ENCODE results near the gene SCNN1G. TPM values are rescaled to one million over a fixed set of nuclear protein-coding genes. Genes with fewer than 3 reads are reported as not detected.

Gene SCNN1G
- polyA plus RNA-seq, 2 of the 4 experiments (the other 2 are of a cell fraction), result 0.03 to 0.05 TPM

- TF ChIP-seq MAX (IDR thresholded peaks at IDR 0.05) (no peak), EHMT2 (IDR thresholded peaks at IDR 0.05; ENCODE audit: low read depth) (no peak), MAFK (IDR thresholded peaks at IDR 0.05; ENCODE audit: partially characterized antibody) (no peak), BCL3 (IDR thresholded peaks at IDR 0.05) (no peak), JUN (IDR thresholded peaks at IDR 0.05) (no peak), SMC3 (IDR thresholded peaks at IDR 0.05) (no peak), FOXS1 (CRISPR knock-in tag; IDR thresholded peaks at IDR 0.05) (no peak), EP300 (IDR thresholded peaks at IDR 0.05) (no peak), TP53 (CRISPR knock-in tag; IDR thresholded peaks at IDR 0.05) (no peak), HDAC2 (IDR thresholded peaks at IDR 0.05) (no peak)
- TF ChIP-seq, protein P1, sequence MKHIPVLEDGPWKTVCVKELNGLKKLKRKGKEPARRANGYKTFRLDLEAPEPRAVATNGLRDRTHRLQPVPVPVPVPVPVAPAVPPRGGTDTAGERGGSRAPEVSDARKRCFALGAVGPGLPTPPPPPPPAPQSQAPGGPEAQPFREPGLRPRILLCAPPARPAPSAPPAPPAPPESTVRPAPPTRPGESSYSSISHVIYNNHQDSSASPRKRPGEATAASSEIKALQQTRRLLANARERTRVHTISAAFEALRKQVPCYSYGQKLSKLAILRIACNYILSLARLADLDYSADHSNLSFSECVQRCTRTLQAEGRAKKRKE (CRISPR knock-in tag; IDR thresholded peaks at IDR 0.05; ENCODE audit: low read depth), result no peak
- TF ChIP-seq, protein P2, sequence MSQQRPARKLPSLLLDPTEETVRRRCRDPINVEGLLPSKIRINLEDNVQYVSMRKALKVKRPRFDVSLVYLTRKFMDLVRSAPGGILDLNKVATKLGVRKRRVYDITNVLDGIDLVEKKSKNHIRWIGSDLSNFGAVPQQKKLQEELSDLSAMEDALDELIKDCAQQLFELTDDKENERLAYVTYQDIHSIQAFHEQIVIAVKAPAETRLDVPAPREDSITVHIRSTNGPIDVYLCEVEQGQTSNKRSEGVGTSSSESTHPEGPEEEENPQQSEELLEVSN (IDR thresholded peaks at IDR 0.05; ENCODE audit: borderline replicate concordance, low read depth), result no peak
- TF ChIP-seq, protein P3, sequence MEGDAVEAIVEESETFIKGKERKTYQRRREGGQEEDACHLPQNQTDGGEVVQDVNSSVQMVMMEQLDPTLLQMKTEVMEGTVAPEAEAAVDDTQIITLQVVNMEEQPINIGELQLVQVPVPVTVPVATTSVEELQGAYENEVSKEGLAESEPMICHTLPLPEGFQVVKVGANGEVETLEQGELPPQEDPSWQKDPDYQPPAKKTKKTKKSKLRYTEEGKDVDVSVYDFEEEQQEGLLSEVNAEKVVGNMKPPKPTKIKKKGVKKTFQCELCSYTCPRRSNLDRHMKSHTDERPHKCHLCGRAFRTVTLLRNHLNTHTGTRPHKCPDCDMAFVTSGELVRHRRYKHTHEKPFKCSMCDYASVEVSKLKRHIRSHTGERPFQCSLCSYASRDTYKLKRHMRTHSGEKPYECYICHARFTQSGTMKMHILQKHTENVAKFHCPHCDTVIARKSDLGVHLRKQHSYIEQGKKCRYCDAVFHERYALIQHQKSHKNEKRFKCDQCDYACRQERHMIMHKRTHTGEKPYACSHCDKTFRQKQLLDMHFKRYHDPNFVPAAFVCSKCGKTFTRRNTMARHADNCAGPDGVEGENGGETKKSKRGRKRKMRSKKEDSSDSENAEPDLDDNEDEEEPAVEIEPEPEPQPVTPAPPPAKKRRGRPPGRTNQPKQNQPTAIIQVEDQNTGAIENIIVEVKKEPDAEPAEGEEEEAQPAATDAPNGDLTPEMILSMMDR (IDR thresholded peaks at IDR 0.05), result no peak
- CTCF ChIA-PET, result interaction anchor here (0.9 to 2.2 kb wide), 3 partner anchors 9 to 211 kb away, joined by 3 to 9 read pairs (median 3); partner anchors contain the start of gene SCNN1G
- FAIRE-seq (no peak), DNase-seq (ENCODE audit: low read depth in 1 of 2, low spot score in 1 of 2) (no peak), ATAC-seq (no peak)
- H3K9me3 ChIP-seq, result no peaks in the 10 kb centered on the region
- H3K4me2 ChIP-seq, result no peak overlapping the region
- POLR2A ChIA-PET, result no interaction called here
- H3K4me3 ChIP-seq, result no peak overlapping the region
- no peaks in the 10 kb centered on the region for H3K4me1 ChIP-seq
- no peak overlapping the region for H3K27ac ChIP-seq
These were observed 40.4 kb downstream of the SCNN1G start for GRCh38 chr16:23222929-23223328.

GRCh38 chr16:23223368-23223767 is 40.8 kb downstream of the SCNN1G start:
- no peak for ATAC-seq
- CTCF ChIA-PET, result interaction anchor here (0.9 to 2.2 kb wide), 3 partner anchors 9 to 211 kb away, joined by 3 to 9 read pairs (median 3); partner anchors contain the start of gene SCNN1G
- Histone ChIP-seq H3K9me3 (no peaks in the 10 kb centered on the region), H3K4me1 (no peaks in the 10 kb centered on the region), H3K4me2 (no peak overlapping the region), H3K4me3 (no peak overlapping the region), H3K27ac (no peak overlapping the region)
- FAIRE-seq, result no peak
- POLR2A ChIA-PET, result no interaction called here
- DNase-seq (ENCODE audit: low read depth in 1 of 2, low spot score in 1 of 2), result no peak
- WGBS (ENCODE audit: missing lambda C conversion rate), result 58% methylated on average over 8 of the region's 8 CpGs
- no peak for TF ChIP-seq SREBF2 (IDR thresholded peaks at IDR 0.05)
- TF ChIP-seq HOXB5 (CRISPR knock-in tag; IDR thresholded peaks at IDR 0.05), result no peak
- TF ChIP-seq ZFP36 (IDR thresholded peaks at IDR 0.05; ENCODE audit: borderline replicate concordance, partially characterized antibody), result no peak
- no peak for TF ChIP-seq FOSL2 (IDR thresholded peaks at IDR 0.05)
- no peak for TF ChIP-seq FOSL2 (CRISPR knock-in tag; IDR thresholded peaks at IDR 0.05)
- TF ChIP-seq CEBPB (IDR thresholded peaks at IDR 0.05), result no peak
- no peak for TF ChIP-seq POLR2AphosphoS2 (conservative IDR thresholded peaks at IDR 0.05; ENCODE audit: low read length)
- TF ChIP-seq ZC3H11A (IDR thresholded peaks at IDR 0.05), result no peak
- TF ChIP-seq EHF (CRISPR knock-in tag; IDR thresholded peaks at IDR 0.05), result no peak
- no peak for TF ChIP-seq NR3C1 (IDR thresholded peaks at IDR 0.05)
- no peak for TF ChIP-seq CBX2 (IDR thresholded peaks at IDR 0.05; ENCODE audit: borderline replicate concordance, low read depth)
- TF ChIP-seq GATA3 (IDR thresholded peaks at IDR 0.05; ENCODE audit: borderline replicate concordance), result no peak
- no peak for TF ChIP-seq TFCP2L1 (CRISPR knock-in tag; IDR thresholded peaks at IDR 0.05)
- no peak for TF ChIP-seq KDM1A (IDR thresholded peaks at IDR 0.05; ENCODE audit: low read depth)
- no peak for TF ChIP-seq NPAS2 (CRISPR knock-in tag; IDR thresholded peaks at IDR 0.05; ENCODE audit: borderline replicate concordance)
- no peak for TF ChIP-seq ESRRA (IDR thresholded peaks at IDR 0.05; ENCODE audit: borderline replicate concordance, low read length)
- TF ChIP-seq RAD21 (conservative IDR thresholded peaks at IDR 0.05 in 1 of 2, IDR thresholded peaks at IDR 0.05 in 1 of 2), result no peak
- no peak for TF ChIP-seq FOSB (CRISPR knock-in tag; IDR thresholded peaks at IDR 0.05)
- no peak for TF ChIP-seq HOXA7 (CRISPR knock-in tag; IDR thresholded peaks at IDR 0.05)
- no peak for TF ChIP-seq MAFK (IDR thresholded peaks at IDR 0.05; ENCODE audit: partially characterized antibody)
